Measurements from ENCODE around the gene ZDHHC14. TPM values are rescaled to one million over a fixed set of nuclear protein-coding genes. Genes with fewer than 3 reads are reported as not detected.

ZDHHC14 gene
- total and polyA plus RNA-seq, 8 donors: 3.4 to 25.7 (median 7.4) TPM

DNA sequence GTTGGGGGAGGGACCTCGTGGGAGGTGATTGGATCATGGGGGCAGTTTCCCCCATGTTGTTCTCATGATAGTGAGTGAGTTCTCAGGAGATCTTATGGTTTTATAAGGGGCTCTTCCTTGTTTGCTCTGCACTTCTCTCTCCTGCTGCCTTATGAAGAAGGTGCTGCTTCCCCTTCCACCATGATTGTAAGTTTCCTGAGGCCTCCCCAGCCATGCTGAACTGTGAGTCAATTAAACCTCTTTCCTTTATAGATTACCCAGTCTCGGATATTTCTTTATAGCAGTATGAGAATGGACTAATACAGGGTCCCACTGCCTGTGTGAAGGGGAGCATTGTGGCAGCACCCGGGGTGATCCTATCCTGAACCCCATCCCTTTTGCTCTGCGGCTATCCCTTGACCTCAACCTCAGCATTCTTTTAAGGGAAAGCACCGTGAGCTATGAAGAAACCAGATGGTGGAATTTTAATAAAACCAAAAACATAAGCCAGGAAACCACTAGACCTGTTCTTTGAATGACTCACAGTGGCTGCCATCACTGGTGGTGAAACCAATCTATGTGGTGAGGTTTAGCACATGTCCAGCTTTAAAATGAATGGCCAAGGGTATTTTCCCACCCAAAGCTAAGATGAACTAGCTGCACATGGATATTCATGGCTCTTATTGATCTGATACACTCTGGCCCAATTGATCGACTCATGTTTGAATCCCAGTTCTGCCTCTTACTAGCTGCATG lies 62.2 kb downstream of the ZDHHC14 start:
- intact Hi-C loops (cut with DNase I; ENCODE audit: low total_unique reads): no loop called here
- TF ChIP-seq, protein P1, sequence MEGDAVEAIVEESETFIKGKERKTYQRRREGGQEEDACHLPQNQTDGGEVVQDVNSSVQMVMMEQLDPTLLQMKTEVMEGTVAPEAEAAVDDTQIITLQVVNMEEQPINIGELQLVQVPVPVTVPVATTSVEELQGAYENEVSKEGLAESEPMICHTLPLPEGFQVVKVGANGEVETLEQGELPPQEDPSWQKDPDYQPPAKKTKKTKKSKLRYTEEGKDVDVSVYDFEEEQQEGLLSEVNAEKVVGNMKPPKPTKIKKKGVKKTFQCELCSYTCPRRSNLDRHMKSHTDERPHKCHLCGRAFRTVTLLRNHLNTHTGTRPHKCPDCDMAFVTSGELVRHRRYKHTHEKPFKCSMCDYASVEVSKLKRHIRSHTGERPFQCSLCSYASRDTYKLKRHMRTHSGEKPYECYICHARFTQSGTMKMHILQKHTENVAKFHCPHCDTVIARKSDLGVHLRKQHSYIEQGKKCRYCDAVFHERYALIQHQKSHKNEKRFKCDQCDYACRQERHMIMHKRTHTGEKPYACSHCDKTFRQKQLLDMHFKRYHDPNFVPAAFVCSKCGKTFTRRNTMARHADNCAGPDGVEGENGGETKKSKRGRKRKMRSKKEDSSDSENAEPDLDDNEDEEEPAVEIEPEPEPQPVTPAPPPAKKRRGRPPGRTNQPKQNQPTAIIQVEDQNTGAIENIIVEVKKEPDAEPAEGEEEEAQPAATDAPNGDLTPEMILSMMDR (IDR thresholded peaks at IDR 0.05): no peak
- TF ChIP-seq POLR2AphosphoS5 (IDR thresholded peaks at IDR 0.05) (no peak), POLR2A (IDR thresholded peaks at IDR 0.05) (no peak), EP300 (IDR thresholded peaks at IDR 0.05) (no peak)
- no peaks in the 10 kb centered on the region for H3K27me3 ChIP-seq

GRCh38 chr6:157445277-157446009 lies 64.5 kb downstream of the ZDHHC14 start:
- Histone ChIP-seq H3K27me3 (no peaks in the 10 kb centered on the region), H3K4me1 (peaks cover 0 to 7% (median 2%) of the 10 kb centered on the region in 4 donors), H3K9me3 (no peaks in the 10 kb centered on the region), H3K36me3 (no peaks in the 10 kb centered on the region), H3K27ac (no peak overlapping the region), H3K4me3 (no peak overlapping the region)
- intact Hi-C loops (cut with DNase I; ENCODE audit: low total_unique reads): no loop called here
- WGBS, 5 donors: 68 to 84% (median 73%) methylated on average over 10 of the region's 10 CpGs
- DNase-seq: no peak
- TF ChIP-seq, protein P1 (IDR thresholded peaks at IDR 0.05): no peak
- no peak for TF ChIP-seq EP300 (IDR thresholded peaks at IDR 0.05)

More for the DNA sequence above, 62.2 kb downstream of the ZDHHC14 start:
- no peak overlapping the region for H3K27ac ChIP-seq
- 71 to 89% (median 82%) methylated on average over 6 of the region's 6 CpGs for WGBS, 5 donors
- H3K36me3 ChIP-seq: no peaks in the 10 kb centered on the region
- peaks cover 0 to 5% (median 0%) of the 10 kb centered on the region in 4 donors for H3K4me1 ChIP-seq
- DNase-seq: no peak
- no peaks in the 10 kb centered on the region for H3K9me3 ChIP-seq
- no peak overlapping the region for H3K4me3 ChIP-seq

DNA sequence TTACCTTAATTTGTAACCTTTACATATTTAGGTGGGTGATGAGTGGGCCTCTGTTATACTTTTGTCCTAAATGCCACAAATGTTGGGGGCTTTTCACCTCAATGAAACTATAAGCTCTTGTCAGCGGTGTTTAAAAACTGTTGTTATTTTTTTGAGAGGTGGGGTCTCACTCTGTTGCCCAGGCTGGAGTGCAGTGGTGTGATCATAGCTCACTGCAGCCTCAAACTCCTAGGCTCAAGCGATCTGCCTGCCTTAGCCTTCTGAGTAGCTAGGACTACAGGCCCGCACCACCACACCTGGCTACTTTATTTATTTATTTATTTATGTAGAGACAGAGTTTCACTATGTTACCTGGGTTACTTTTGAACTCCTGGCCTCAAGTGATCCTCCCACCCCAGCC lies 66.7 kb downstream of the ZDHHC14 start:
- DNase-seq: no peak
- Histone ChIP-seq H3K27me3 (no peaks in the 10 kb centered on the region), H3K36me3 (no peaks in the 10 kb centered on the region), H3K4me3 (no peak overlapping the region), H3K4me1 (peaks cover 0 to 9% (median 2%) of the 10 kb centered on the region in 4 donors), H3K27ac (no peak overlapping the region), H3K9me3 (no peaks in the 10 kb centered on the region)
- intact Hi-C loops (cut with DNase I; ENCODE audit: low total_unique reads): no loop called here
- TF ChIP-seq POLR2AphosphoS5 (IDR thresholded peaks at IDR 0.05) (no peak), EP300 (IDR thresholded peaks at IDR 0.05) (no peak)
- 93 to 100% (median 98%) methylated on average over 3 of the region's 3 CpGs for WGBS, 5 donors

- TF ChIP-seq EP300 (IDR thresholded peaks at IDR 0.05): no peak
- TF ChIP-seq POLR2A (IDR thresholded peaks at IDR 0.05): no peak
- TF ChIP-seq POLR2AphosphoS5 (IDR thresholded peaks at IDR 0.05): no peak
- TF ChIP-seq, protein P1 (IDR thresholded peaks at IDR 0.05): no peak
- H3K36me3 ChIP-seq: no peaks in the 10 kb centered on the region
- no peaks in the 10 kb centered on the region for H3K27me3 ChIP-seq
- H3K4me1 ChIP-seq: peaks cover 0 to 9% (median 2%) of the 10 kb centered on the region in 4 donors
- WGBS, 5 donors: 73 to 82% (median 77%) methylated on average over 6 of the region's 6 CpGs
- intact Hi-C loops (cut with DNase I; ENCODE audit: low total_unique reads): no loop called here
- peak in 1 of 2 donors; percentile 43 for DNase-seq
- H3K4me3 ChIP-seq: no peak overlapping the region
- no peaks in the 10 kb centered on the region for H3K9me3 ChIP-seq
- H3K27ac ChIP-seq: no peak overlapping the region
These were observed 68.6 kb downstream of the ZDHHC14 start for GRCh38 chr6:157449610-157450009.
